NT2/D1 (cell line): ENCODE data around the gene VAPA.

ENCODE experiments used
- SUZ12 ChIP-seq: IDR thresholded peaks from 2 replicates; pipeline ENCODE4 v1.6.1; 2011; ENCODE audit not compliant: insufficient read length, insufficient read depth; ENCODE audit errors: extremely low read depth
- YY1 ChIP-seq: IDR thresholded peaks from 2 replicates; pipeline ENCODE4 v1.6.1; 2011; ENCODE audit not compliant: insufficient read length, insufficient read depth
- ZNF274 ChIP-seq: IDR thresholded peaks from 2 replicates; pipeline ENCODE4 v1.6.1; 2011; ENCODE audit warnings: mild to moderate bottlenecking, low read depth, low read length

DNA sequence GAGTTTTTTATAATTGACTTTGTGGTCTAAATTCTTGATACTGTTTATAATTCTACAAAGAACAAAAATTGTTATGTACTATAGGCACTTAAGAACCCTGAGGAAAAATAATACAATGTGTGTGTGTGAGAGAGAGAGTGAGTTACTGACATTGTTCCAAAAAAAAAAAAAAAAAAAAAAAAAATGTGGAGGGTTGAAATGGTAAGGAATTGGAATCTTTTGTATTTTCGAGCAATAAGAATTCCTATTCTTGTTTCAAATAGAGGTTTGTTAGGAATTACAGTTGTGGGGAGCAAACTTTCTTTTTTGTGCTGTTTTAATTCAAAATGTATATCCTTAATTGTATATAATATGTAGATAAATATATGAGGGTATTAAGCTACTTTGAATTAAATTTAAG lies 45.7 kb downstream of the VAPA start:
- TF ChIP-seq YY1 (no peak), ZNF274 (no peak), SUZ12 (no peak)
